ENCODE data around the gene TMEM54. TPM values are rescaled to one million over a fixed set of nuclear protein-coding genes. Genes with fewer than 3 reads are reported as not detected.
A peak's percentile ranks its signal among the peaks of the same experiment; 100 is the strongest.

The TMEM54 gene
- polyA plus RNA-seq, 1 experiment = 34.9 TPM

DNA sequence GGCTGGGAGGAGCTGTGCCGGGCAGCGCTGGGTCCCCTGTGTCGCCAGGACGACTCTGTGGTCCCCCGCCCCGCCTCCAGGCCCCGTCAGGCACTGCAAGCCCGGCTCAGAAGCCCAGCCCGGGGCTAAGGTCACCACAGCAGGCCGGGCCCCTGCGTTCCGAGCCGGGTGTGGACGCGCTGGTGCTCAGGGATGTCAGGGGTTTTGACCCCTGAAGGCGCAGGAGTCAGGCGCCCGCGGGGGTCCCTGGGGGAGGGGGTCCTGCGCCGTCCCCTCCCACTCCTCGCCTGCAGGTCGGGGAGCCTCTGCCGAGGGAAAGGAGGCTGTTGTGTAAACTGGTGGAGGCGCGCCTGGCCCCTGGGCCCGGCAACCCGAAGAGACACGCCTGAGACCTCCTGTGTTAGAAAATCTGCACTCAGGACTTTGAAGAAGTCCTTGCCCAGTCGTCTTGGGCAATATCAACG lies 23.7 kb upstream of the TMEM54 start:
- no peak for DNase-seq (ENCODE audit: low read depth)
- Histone ChIP-seq H3K27me3 (ENCODE audit: control insufficient read depth, insufficient read depth, low read length) (no peaks in the 10 kb centered on the region; the same call in 1 of the 2 replicates), H3K4me3 (ENCODE audit: low read depth, low read length) (no peak overlapping the region), H3K36me3 (ENCODE audit: control insufficient read depth, insufficient read depth, low read length) (no peaks in the 10 kb centered on the region)
- CTCF ChIA-PET = interaction anchor here (0.6 kb wide), 1 partner anchor 8 kb away, joined by 5 read pairs; no protein-coding TSS in a partner anchor
- POLR2A ChIA-PET = no interaction called here
- TF ChIP-seq, protein P1, sequence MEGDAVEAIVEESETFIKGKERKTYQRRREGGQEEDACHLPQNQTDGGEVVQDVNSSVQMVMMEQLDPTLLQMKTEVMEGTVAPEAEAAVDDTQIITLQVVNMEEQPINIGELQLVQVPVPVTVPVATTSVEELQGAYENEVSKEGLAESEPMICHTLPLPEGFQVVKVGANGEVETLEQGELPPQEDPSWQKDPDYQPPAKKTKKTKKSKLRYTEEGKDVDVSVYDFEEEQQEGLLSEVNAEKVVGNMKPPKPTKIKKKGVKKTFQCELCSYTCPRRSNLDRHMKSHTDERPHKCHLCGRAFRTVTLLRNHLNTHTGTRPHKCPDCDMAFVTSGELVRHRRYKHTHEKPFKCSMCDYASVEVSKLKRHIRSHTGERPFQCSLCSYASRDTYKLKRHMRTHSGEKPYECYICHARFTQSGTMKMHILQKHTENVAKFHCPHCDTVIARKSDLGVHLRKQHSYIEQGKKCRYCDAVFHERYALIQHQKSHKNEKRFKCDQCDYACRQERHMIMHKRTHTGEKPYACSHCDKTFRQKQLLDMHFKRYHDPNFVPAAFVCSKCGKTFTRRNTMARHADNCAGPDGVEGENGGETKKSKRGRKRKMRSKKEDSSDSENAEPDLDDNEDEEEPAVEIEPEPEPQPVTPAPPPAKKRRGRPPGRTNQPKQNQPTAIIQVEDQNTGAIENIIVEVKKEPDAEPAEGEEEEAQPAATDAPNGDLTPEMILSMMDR (IDR thresholded peaks at IDR 0.05; ENCODE audit: insufficient read depth, low read depth, low read length) = no peak

DNA sequence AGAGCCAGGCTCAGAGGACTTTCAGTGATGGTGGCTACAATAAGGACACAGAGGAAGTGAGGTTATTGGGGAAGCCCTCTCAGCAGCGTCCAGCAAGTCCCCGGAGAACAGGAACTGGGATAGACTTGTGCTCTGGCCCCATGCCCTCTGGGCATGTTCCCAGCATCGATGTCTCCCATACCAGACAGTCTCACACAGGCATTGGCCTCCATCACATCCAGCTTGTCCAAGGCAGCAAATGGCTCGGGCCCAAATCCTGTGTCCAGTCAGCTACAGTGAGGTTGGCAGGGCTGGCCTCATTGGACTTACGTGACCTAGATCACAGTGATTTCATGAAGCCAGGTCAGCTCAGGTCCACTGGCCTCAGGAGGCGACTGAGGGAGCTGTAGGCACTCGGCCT lies 19.6 kb upstream of the TMEM54 start:
- POLR2A ChIA-PET = interaction anchor here (0.6 kb wide), 1 partner anchor 277 kb away, joined by 3 read pairs; no protein-coding TSS in a partner anchor
- CTCF ChIA-PET = interaction anchor here (1.6 kb wide), 1 partner anchor 13 kb away, joined by 4 read pairs; no protein-coding TSS in a partner anchor
- no peak for DNase-seq (ENCODE audit: low read depth)

DNA sequence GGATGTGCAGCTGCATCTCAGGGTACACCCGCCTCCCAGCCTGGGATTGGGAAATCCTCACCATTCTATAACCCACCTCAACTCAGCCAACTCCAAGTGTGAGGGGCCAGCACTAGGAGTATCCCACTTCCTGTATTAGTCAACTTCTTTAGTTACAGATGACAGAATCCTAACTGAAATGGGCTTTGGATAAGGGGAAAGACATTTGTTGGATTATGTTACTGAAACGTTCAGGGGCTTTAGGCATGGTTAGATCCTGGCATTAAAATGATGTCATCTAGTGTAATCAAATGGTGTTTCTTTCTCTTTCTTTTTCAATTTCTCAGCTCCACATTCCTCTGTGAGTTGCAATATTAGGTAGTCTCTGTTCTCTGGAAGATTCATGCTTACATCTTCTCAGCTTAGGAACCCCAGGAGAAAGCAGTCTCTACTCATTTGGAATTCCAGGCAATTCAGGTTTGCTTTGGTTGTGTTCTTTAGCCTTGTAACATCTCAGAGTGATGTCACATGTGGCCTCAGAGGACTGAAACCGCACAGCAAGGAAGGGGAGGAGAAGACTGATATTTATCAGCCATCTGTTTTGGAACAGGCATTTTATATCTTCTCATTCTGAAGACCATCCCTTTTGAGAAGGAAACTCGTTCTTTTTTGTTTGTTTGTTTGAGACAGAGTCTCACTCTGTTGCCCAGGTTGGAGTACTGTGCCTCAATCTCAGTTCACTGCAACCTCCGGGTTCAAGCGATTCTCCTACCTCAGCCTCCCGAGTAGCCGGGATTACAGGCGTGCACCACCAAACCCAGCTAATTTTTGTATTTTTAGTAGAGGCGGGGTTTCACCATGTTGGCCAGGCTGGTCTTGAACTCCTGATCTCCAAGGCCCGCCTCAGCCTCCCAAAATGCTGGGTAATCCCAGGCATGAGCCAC lies 18.9 kb upstream of the TMEM54 start:
- Histone ChIP-seq H3K27me3 (ENCODE audit: control insufficient read depth, insufficient read depth, low read length) (no peaks in the 10 kb centered on the region), H3K4me3 (ENCODE audit: low read depth, low read length) (no peak overlapping the region), H3K36me3 (ENCODE audit: control insufficient read depth, insufficient read depth, low read length) (no peaks in the 10 kb centered on the region)
- peak; percentile 8 for DNase-seq (ENCODE audit: low read depth)
- ChIA-PET CTCF (interaction anchor here (0.9 to 1.0 kb wide), 3 partner anchors 48 to 95 kb away, joined by 3 read pairs; no protein-coding TSS in a partner anchor), POLR2A (interaction anchor here (0.6 kb wide), 1 partner anchor 276 kb away, joined by 3 read pairs; no protein-coding TSS in a partner anchor)
- TF ChIP-seq, protein P1 (IDR thresholded peaks at IDR 0.05; ENCODE audit: insufficient read depth, low read depth, low read length) = no peak

More for the DNA sequence above, 19.6 kb upstream of the TMEM54 start:
- Histone ChIP-seq H3K4me3 (ENCODE audit: low read depth, low read length) (no peak overlapping the region), H3K36me3 (ENCODE audit: control insufficient read depth, insufficient read depth, low read length) (no peaks in the 10 kb centered on the region), H3K27me3 (ENCODE audit: control insufficient read depth, insufficient read depth, low read length) (no peaks in the 10 kb centered on the region)
- TF ChIP-seq, protein P1 (IDR thresholded peaks at IDR 0.05; ENCODE audit: insufficient read depth, low read depth, low read length) = no peak

DNA sequence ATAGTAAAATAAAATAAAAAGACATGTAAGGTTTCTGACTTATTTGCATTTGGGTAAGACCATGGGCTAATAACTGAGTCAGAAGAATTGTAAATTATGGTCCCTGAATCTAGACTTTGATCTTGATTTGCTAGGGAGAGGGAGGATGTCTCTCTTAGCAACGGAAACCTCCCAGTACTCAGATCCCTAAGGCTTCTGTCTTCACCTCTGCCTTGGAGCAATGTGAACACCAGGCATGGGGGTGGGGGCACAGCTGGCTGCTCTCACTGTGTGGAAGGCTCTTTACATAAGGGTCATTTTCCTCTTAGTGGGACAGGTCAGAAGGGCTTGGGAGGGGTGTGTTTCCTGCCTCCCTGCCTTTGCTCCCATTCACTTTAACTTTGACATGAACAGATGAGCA lies 17.0 kb upstream of the TMEM54 start:
- TF ChIP-seq, protein P1 (IDR thresholded peaks at IDR 0.05; ENCODE audit: insufficient read depth, low read depth, low read length) = no peak
- ChIA-PET POLR2A (no interaction called here), CTCF (no interaction called here)
- Histone ChIP-seq H3K36me3 (ENCODE audit: control insufficient read depth, insufficient read depth, low read length) (no peaks in the 10 kb centered on the region), H3K27me3 (ENCODE audit: control insufficient read depth, insufficient read depth, low read length) (no peaks in the 10 kb centered on the region), H3K4me3 (ENCODE audit: low read depth, low read length) (no peak overlapping the region)
- DNase-seq (ENCODE audit: low read depth) = no peak

DNA sequence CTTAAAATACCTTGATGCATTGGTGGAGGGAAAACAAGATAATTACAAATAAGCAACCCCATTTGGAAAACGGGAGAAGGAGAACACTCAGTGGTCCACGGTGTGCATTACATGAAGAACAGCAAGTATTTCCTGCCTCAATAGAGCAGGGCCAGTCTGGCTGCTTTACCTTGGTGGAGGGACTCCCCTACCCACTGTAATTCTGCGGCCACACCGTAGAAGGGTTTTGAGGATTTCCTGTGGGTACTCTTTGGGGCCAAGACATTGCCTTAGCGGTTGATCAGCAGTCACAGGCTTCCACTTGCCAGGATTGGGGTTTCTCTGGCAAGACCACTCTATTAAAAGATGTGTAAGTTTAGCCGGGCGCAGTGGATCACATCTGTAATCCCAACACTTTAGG lies 16.3 kb upstream of the TMEM54 start:
- POLR2A ChIA-PET = no interaction called here
- Histone ChIP-seq H3K4me3 (ENCODE audit: low read depth, low read length) (no peak overlapping the region), H3K36me3 (ENCODE audit: control insufficient read depth, insufficient read depth, low read length) (no peaks in the 10 kb centered on the region), H3K27me3 (ENCODE audit: control insufficient read depth, insufficient read depth, low read length) (no peaks in the 10 kb centered on the region)
- CTCF ChIA-PET = no interaction called here
- TF ChIP-seq, protein P1 (IDR thresholded peaks at IDR 0.05; ENCODE audit: insufficient read depth, low read depth, low read length) = no peak
- no peak for DNase-seq (ENCODE audit: low read depth)

All from BJ (cell line).